Stimulated activated CD8-positive, alpha-beta memory T cell treated with anti-CD3 and anti-CD28 coated beads, Interleukin-4, amount 100 ng/mL, for 24 hours (primary cell): ENCODE measurements around the gene EVL.
A peak's percentile ranks its signal among the peaks of the same experiment; 100 is the strongest.

Experiments used
- DNase-seq: peaks from one replicate; pipeline ENCODE4 v3.0.0-alpha.2; 2020; ENCODE audit warnings: low read depth

EVL gene

GRCh38 chr14:100130521-100130920, 65.3 kb downstream of the EVL start:
- DNase-seq, result no peak

- no peak for DNase-seq
These were observed 66.0 kb downstream of the EVL start for GRCh38 chr14:100131181-100131580.

- no peak for DNase-seq
These were observed 67.1 kb downstream of the EVL start for GRCh38 chr14:100132161-100132902.

GRCh38 chr14:100132903-100133510, 67.8 kb downstream of the EVL start:
- no peak for DNase-seq

- DNase-seq, result no peak
These were observed 69.4 kb downstream of the EVL start for GRCh38 chr14:100134586-100134985.

GRCh38 chr14:100135073-100135472, 69.9 kb downstream of the EVL start:
- no peak for DNase-seq

- no peak for DNase-seq
These were observed 70.6 kb downstream of the EVL start for GRCh38 chr14:100135784-100136183.

GRCh38 chr14:100137173-100137572, 72.0 kb downstream of the EVL start:
- no peak for DNase-seq

GRCh38 chr14:100138082-100138787, 73.0 kb downstream of the EVL start:
- DNase-seq, result no peak

GRCh38 chr14:100138955-100139354, 73.7 kb downstream of the EVL start:
- DNase-seq, result no peak

- no peak for DNase-seq
These were observed 75.3 kb downstream of the EVL start for GRCh38 chr14:100140452-100141078.

- DNase-seq, result no peak
These were observed 75.9 kb downstream of the EVL start for GRCh38 chr14:100141098-100141497.

GRCh38 chr14:100142073-100143040, 77.1 kb downstream of the EVL start:
- DNase-seq, result no peak

- DNase-seq, result no peak
These were observed 78.3 kb downstream of the EVL start for GRCh38 chr14:100143523-100143922.

- no peak for DNase-seq
These were observed 78.7 kb downstream of the EVL start for GRCh38 chr14:100143934-100144333.

GRCh38 chr14:100144645-100144995, 79.4 kb downstream of the EVL start:
- no peak for DNase-seq

GRCh38 chr14:100144996-100145646, 79.9 kb downstream of the EVL start:
- DNase-seq, result no peak

GRCh38 chr14:100145682-100146464, 80.7 kb downstream of the EVL start:
- no peak for DNase-seq

GRCh38 chr14:100146531-100147091, 81.4 kb downstream of the EVL start:
- no peak for DNase-seq

- peak; percentile 62 for DNase-seq
These were observed 82.0 kb downstream of the EVL start for GRCh38 chr14:100147181-100147631.
